ENCODE measurements around the gene FHOD3. TPM values are rescaled to one million over a fixed set of nuclear protein-coding genes. Genes with fewer than 3 reads are reported as not detected.

The FHOD3 gene
- total RNA-seq, 2 experiments from 2014 or later = not detected

- Mint-ChIP-seq H3K4me1 (ENCODE audit: low read depth) (no peaks in the 10 kb centered on the region), H3K9me3 (no peaks in the 10 kb centered on the region), H3K27ac (no peak overlapping the region), H3K4me3 (no peak overlapping the region), H3K36me3 (ENCODE audit: low read depth) (no peaks in the 10 kb centered on the region), H3K27me3 (ENCODE audit: low read depth) (no peaks in the 10 kb centered on the region)
- intact Hi-C loops (cut with micrococcal nuclease) = no loop called here
- DNase-seq = no peak
- CTCF ChIA-PET = interaction anchor here (0.5 to 1.0 kb wide), 2 partner anchors 119 to 373 kb away, joined by 3 to 4 read pairs; no protein-coding TSS in a partner anchor
Measured at GRCh38 chr18:36693931-36694620, 396.6 kb downstream of the FHOD3 start.

- no peak for DNase-seq
- Mint-ChIP-seq H3K36me3 (ENCODE audit: low read depth) (no peaks in the 10 kb centered on the region), H3K27me3 (ENCODE audit: low read depth) (peaks cover 9% of the 10 kb centered on the region), H3K4me1 (ENCODE audit: low read depth) (no peaks in the 10 kb centered on the region), H3K4me3 (no peak overlapping the region), H3K9me3 (no peaks in the 10 kb centered on the region), H3K27ac (no peak overlapping the region)
- intact Hi-C loops (cut with micrococcal nuclease) = no loop called here
- CTCF ChIA-PET = no interaction called here
Measured at GRCh38 chr18:36695806-36696205, 398.3 kb downstream of the FHOD3 start.

GRCh38 chr18:36697905-36698304 is 400.4 kb downstream of the FHOD3 start:
- Mint-ChIP-seq H3K4me1 (ENCODE audit: low read depth) (no peaks in the 10 kb centered on the region), H3K27me3 (ENCODE audit: low read depth) (peaks cover 9% of the 10 kb centered on the region), H3K36me3 (ENCODE audit: low read depth) (no peaks in the 10 kb centered on the region), H3K27ac (no peak overlapping the region), H3K4me3 (no peak overlapping the region), H3K9me3 (no peaks in the 10 kb centered on the region)
- intact Hi-C loops (cut with micrococcal nuclease) = no loop called here
- no peak for DNase-seq
- CTCF ChIA-PET = no interaction called here

- Mint-ChIP-seq H3K27ac (no peak overlapping the region), H3K4me3 (no peak overlapping the region), H3K27me3 (ENCODE audit: low read depth) (peaks cover 9% of the 10 kb centered on the region), H3K4me1 (ENCODE audit: low read depth) (no peaks in the 10 kb centered on the region), H3K9me3 (no peaks in the 10 kb centered on the region), H3K36me3 (ENCODE audit: low read depth) (no peaks in the 10 kb centered on the region)
- intact Hi-C loops (cut with micrococcal nuclease) = no loop called here
- no peak for DNase-seq
- CTCF ChIA-PET = no interaction called here
Measured at GRCh38 chr18:36700955-36701354, 403.4 kb downstream of the FHOD3 start.

DNA sequence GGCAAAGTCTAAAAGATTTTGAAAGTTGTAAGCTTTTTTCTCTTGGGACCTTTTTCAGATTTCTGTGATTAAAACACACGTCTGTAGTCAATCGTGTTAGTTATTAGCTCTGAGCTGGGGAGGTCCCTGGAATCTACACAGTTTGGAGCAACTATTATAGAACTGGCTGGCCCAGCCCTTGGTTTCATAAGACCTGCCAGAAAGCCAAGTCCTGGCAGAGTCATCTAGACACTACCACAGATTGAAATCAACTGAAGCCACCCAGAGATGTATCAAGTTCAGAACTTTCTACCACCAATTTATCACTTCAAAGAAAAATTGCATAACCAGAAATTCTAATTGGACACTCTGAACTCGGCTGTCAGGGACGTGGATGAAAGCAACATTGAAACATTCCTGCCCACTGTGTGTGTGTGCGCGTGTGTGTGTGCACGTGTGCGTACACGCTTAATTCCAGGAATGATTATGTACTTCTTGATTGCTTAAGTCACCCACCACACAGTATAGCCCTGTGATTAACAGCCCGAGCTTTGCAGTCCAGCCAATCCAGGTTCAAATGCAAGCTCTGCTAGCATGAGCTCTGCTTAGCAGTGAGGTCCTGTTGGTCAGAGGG is 405.0 kb downstream of the FHOD3 start:
- Mint-ChIP-seq H3K27ac (no peak overlapping the region), H3K27me3 (ENCODE audit: low read depth) (peaks cover 9% of the 10 kb centered on the region), H3K4me1 (ENCODE audit: low read depth) (no peaks in the 10 kb centered on the region), H3K9me3 (no peaks in the 10 kb centered on the region), H3K4me3 (no peak overlapping the region), H3K36me3 (ENCODE audit: low read depth) (no peaks in the 10 kb centered on the region)
- intact Hi-C loops (cut with micrococcal nuclease) = no loop called here
- CTCF ChIA-PET = interaction anchor here (0.7 kb wide), 1 partner anchor 873 kb away, joined by 3 read pairs; no protein-coding TSS in a partner anchor
- no peak for DNase-seq

GRCh38 chr18:36704156-36704555 is 406.6 kb downstream of the FHOD3 start:
- CTCF ChIA-PET = no interaction called here
- no peaks in the 10 kb centered on the region for H3K36me3 Mint-ChIP-seq (ENCODE audit: low read depth)

GRCh38 chr18:36706134-36706881 is 408.8 kb downstream of the FHOD3 start:
- intact Hi-C loops (cut with micrococcal nuclease) = no loop called here
- Mint-ChIP-seq H3K4me1 (ENCODE audit: low read depth) (no peaks in the 10 kb centered on the region), H3K27me3 (ENCODE audit: low read depth) (peaks cover 4% of the 10 kb centered on the region), H3K36me3 (ENCODE audit: low read depth) (no peaks in the 10 kb centered on the region), H3K4me3 (no peak overlapping the region), H3K9me3 (no peaks in the 10 kb centered on the region), H3K27ac (no peak overlapping the region)
- CTCF ChIA-PET = no interaction called here
- no peak for DNase-seq

More at GRCh38 chr18:36704156-36704555, 406.6 kb downstream of the FHOD3 start:
- no peaks in the 10 kb centered on the region for H3K4me1 Mint-ChIP-seq (ENCODE audit: low read depth)
- H3K27ac Mint-ChIP-seq = no peak overlapping the region
- no peaks in the 10 kb centered on the region for H3K9me3 Mint-ChIP-seq
- H3K4me3 Mint-ChIP-seq = no peak overlapping the region
- peaks cover 13% of the 10 kb centered on the region for H3K27me3 Mint-ChIP-seq (ENCODE audit: low read depth)
- no peak for DNase-seq
- intact Hi-C loops (cut with micrococcal nuclease) = no loop called here

GRCh38 chr18:36708366-36708765 is 410.9 kb downstream of the FHOD3 start:
- DNase-seq = no peak
- Mint-ChIP-seq H3K27me3 (ENCODE audit: low read depth) (peaks cover 4% of the 10 kb centered on the region), H3K36me3 (ENCODE audit: low read depth) (no peaks in the 10 kb centered on the region), H3K9me3 (no peaks in the 10 kb centered on the region), H3K27ac (no peak overlapping the region), H3K4me1 (ENCODE audit: low read depth) (no peaks in the 10 kb centered on the region), H3K4me3 (no peak overlapping the region)
- intact Hi-C loops (cut with micrococcal nuclease) = no loop called here
- CTCF ChIA-PET = no interaction called here

- no peak overlapping the region for H3K4me3 Mint-ChIP-seq
- no peaks in the 10 kb centered on the region for H3K4me1 Mint-ChIP-seq (ENCODE audit: low read depth)
- DNase-seq = no peak
- CTCF ChIA-PET = no interaction called here
- H3K36me3 Mint-ChIP-seq (ENCODE audit: low read depth) = no peaks in the 10 kb centered on the region
- no peak overlapping the region for H3K27ac Mint-ChIP-seq
- no peaks in the 10 kb centered on the region for H3K9me3 Mint-ChIP-seq
- H3K27me3 Mint-ChIP-seq (ENCODE audit: low read depth) = peaks cover 4% of the 10 kb centered on the region
- intact Hi-C loops (cut with micrococcal nuclease) = no loop called here
Measured at GRCh38 chr18:36709315-36709714, 411.8 kb downstream of the FHOD3 start.

GRCh38 chr18:36711014-36711725 is 413.7 kb downstream of the FHOD3 start:
- intact Hi-C loops (cut with micrococcal nuclease) = no loop called here
- DNase-seq = no peak
- no peak overlapping the region for H3K4me3 Mint-ChIP-seq
- H3K27ac Mint-ChIP-seq = no peak overlapping the region
- CTCF ChIA-PET = interaction anchor here (0.7 kb wide), 1 partner anchor 512 kb away, joined by 3 read pairs; no protein-coding TSS in a partner anchor
- H3K36me3 Mint-ChIP-seq (ENCODE audit: low read depth) = no peaks in the 10 kb centered on the region
- no peaks in the 10 kb centered on the region for H3K9me3 Mint-ChIP-seq
- H3K4me1 Mint-ChIP-seq (ENCODE audit: low read depth) = no peaks in the 10 kb centered on the region
- peaks cover 4% of the 10 kb centered on the region for H3K27me3 Mint-ChIP-seq (ENCODE audit: low read depth)

DNA sequence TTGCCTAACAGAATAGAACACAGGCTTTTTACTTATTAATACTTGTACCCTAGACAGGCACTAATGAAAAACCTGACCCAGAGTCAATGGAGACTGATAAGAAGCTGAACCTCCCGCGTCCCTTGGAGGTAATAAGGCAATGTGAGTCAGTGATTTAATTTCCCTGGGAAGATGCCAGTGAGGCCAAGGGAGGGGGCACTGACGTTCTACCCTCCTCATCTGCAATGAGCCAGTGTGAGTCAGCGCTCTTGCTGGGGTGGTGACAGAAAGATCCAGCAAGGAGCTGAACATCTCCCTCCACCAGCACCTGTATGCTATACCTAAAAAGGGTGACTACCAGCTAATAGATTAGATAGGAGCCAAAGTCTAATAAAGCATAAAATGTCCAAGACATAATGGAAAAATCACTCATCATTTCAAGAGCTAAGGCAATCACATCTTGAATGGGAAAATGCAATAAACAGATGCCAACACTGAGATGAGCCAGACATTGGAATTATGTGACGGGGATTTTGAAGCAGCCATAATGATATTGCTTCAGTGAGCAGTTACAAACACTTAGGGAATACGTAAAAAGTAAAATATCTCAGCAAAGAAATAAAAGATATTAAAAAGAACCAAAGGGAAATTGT is 414.4 kb downstream of the FHOD3 start:
- no peaks in the 10 kb centered on the region for H3K9me3 Mint-ChIP-seq
- H3K27me3 Mint-ChIP-seq (ENCODE audit: low read depth) = peaks cover 4% of the 10 kb centered on the region
- intact Hi-C loops (cut with micrococcal nuclease) = no loop called here

GRCh38 chr18:36714476-36714875 is 417.0 kb downstream of the FHOD3 start:
- DNase-seq = no peak
- Mint-ChIP-seq H3K27me3 (ENCODE audit: low read depth) (no peaks in the 10 kb centered on the region), H3K27ac (no peak overlapping the region), H3K4me3 (no peak overlapping the region), H3K9me3 (no peaks in the 10 kb centered on the region), H3K36me3 (ENCODE audit: low read depth) (no peaks in the 10 kb centered on the region), H3K4me1 (ENCODE audit: low read depth) (no peaks in the 10 kb centered on the region)
- intact Hi-C loops (cut with micrococcal nuclease) = no loop called here
- CTCF ChIA-PET = no interaction called here

More for the DNA sequence above, 414.4 kb downstream of the FHOD3 start:
- Mint-ChIP-seq H3K27ac (no peak overlapping the region), H3K4me1 (ENCODE audit: low read depth) (no peaks in the 10 kb centered on the region), H3K36me3 (ENCODE audit: low read depth) (no peaks in the 10 kb centered on the region), H3K4me3 (no peak overlapping the region)
- DNase-seq = no peak
- CTCF ChIA-PET = interaction anchor here (0.7 kb wide), 1 partner anchor 513 kb away, joined by 3 read pairs; no protein-coding TSS in a partner anchor

Data from activated naive CD4-positive, alpha-beta T cell treated with anti-CD3 and anti-CD28 coated beads for 36 hours (primary cell).